ENCODE measurements around the gene HAAO. TPM values are rescaled to one million over a fixed set of nuclear protein-coding genes. Genes with fewer than 3 reads are reported as not detected.

The HAAO gene
- total RNA-seq, 2 experiments from 2014 or later: not detected

DNA sequence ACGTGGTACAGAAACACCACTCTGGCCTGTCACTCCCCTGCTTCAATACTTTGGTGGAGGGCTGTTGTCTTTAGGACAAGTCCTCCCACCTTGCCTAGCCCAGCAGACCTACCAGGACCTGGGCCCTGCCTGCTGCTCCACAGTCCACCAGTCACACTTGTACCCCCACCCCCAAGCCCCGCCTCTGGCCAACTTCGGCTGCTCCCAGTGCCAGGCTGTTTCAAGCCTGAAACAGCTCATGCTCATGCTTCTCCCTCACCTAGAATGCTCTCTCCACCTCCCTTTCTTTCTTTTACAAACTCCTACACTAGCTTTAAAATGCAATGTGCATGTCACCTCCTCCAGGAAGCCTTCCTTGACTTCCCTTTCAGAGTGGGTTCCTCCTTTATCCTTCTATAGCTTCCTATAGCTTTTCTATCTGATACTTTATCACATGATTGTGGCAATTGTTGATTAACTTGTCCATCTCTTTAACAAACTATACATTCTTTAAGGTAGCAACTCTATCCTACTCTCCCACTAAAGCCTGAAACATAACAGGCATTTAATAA is 23.6 kb downstream of the HAAO start:
- Mint-ChIP-seq H3K9me3 (no peaks in the 10 kb centered on the region), H3K27me3 (no peaks in the 10 kb centered on the region), H3K36me3 (ENCODE audit: low read depth) (no peaks in the 10 kb centered on the region), H3K4me1 (no peaks in the 10 kb centered on the region), H3K4me3 (no peak overlapping the region), H3K27ac (no peak overlapping the region)
- ChIA-PET CTCF (interaction anchor here (1.1 kb wide), 1 partner anchor 32 kb away, joined by 3 read pairs; no protein-coding TSS in a partner anchor), POLR2A (no interaction called here)
- DNase-seq: no peak

DNA sequence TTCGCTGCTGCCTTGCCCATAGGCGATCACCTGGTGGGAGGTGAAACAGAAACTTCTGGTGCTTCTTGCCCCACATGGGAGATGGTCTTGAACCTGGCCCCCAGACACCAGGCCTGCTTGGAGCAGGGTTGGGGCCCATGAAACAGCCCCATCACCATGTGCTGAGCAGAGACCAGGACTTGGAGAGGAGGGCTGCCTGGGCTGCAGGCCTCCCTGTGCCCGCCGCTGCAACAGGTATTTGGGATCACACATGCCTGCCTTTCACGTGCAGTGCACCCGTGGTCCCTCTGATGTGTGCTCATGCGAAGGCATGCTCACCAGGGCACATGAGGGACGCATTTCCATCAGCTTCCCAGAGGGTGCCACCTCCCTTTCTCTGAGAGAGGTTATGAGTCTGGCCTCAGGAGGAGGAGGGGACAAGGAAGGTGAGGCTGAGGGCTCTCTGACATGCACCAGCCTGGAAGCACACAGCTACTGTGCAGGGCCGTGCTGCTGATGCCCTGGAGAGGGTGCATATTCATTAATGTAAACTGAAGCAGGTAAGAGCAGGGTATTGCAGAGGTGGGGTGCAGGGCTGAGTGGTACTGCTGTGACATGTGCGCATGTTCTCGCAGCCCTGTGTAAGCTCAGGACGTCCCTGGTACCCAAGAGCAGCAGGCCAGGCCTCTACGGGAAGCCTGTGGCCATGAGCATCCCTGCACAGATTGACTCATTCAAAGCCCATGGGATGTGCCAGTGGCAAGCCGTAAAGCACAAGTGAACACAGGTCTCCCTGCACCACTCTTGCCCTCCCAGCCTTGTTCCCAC is 24.3 kb downstream of the HAAO start:
- CTCF ChIA-PET: interaction anchor here (1.1 kb wide), 1 partner anchor 33 kb away, joined by 3 read pairs; no protein-coding TSS in a partner anchor
- H3K4me3 Mint-ChIP-seq: no peak overlapping the region
- H3K9me3 Mint-ChIP-seq: no peaks in the 10 kb centered on the region
- no peaks in the 10 kb centered on the region for H3K27me3 Mint-ChIP-seq
- no peak overlapping the region for H3K27ac Mint-ChIP-seq
- no peak for DNase-seq
- H3K36me3 Mint-ChIP-seq (ENCODE audit: low read depth): no peaks in the 10 kb centered on the region
- H3K4me1 Mint-ChIP-seq: no peaks in the 10 kb centered on the region
- POLR2A ChIA-PET: interaction anchor here (0.6 kb wide), 1 partner anchor 126 kb away, joined by 3 read pairs; no protein-coding TSS in a partner anchor

DNA sequence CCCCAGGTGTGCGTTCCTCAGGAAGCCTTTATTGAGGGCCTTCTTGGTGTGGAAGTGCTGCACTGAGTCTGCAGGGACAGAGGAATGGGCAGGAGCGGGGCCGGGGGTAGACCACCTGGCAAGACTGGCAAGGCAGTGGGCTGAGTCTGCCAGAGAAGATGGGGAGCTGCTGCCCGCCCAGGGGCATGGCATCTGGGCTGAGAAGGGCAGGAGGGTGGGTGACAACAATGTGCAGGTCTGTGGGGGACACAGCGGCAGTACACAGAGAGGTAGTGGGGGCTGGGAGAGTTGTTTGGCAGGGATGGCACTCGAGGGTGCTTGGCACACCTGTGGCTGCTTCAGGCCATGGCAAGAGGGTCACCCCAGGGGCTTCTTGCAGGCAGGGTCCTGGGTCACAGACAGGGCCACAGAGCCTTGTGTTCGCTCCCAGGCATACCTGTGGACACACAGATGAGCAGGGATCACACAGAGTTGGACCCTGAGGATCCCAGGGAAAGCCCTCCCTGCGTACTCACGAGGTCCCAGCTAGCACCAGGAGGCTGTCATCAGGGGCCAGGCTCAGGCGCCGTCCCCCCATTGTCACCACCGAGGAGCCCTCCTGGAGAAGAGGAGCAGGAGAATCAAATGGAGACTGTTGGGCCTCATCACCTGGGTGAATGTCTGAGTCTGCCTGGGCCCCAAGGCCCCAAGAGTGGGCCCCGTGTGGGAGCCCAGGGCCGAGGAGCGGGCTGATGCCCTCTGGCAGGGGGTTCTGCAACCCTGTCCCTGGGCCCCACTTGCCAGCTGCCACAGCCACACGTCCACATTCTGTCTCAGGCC is 25.1 kb downstream of the HAAO start:
- H3K4me3 Mint-ChIP-seq: no peak overlapping the region
- no peaks in the 10 kb centered on the region for H3K9me3 Mint-ChIP-seq
- ChIA-PET CTCF (interaction anchor here (1.1 kb wide), 1 partner anchor 34 kb away, joined by 3 read pairs; no protein-coding TSS in a partner anchor), POLR2A (interaction anchor here (0.6 kb wide), 1 partner anchor 127 kb away, joined by 3 read pairs; no protein-coding TSS in a partner anchor)
- no peaks in the 10 kb centered on the region for H3K36me3 Mint-ChIP-seq (ENCODE audit: low read depth)
- no peak for DNase-seq
- no peaks in the 10 kb centered on the region for H3K27me3 Mint-ChIP-seq
- no peak overlapping the region for H3K27ac Mint-ChIP-seq
- H3K4me1 Mint-ChIP-seq: no peaks in the 10 kb centered on the region

- H3K4me3 Mint-ChIP-seq: no peak overlapping the region
- DNase-seq: no peak
- peak overlapping the region; percentile 41 for H3K27ac Mint-ChIP-seq
- no peaks in the 10 kb centered on the region for H3K4me1 Mint-ChIP-seq
- ChIA-PET POLR2A (no interaction called here), CTCF (interaction anchor here (0.5 to 0.8 kb wide), 3 partner anchors 10 to 130 kb away, joined by 3 read pairs; no protein-coding TSS in a partner anchor)
- no peaks in the 10 kb centered on the region for H3K36me3 Mint-ChIP-seq (ENCODE audit: low read depth)
- no peaks in the 10 kb centered on the region for H3K27me3 Mint-ChIP-seq
- no peaks in the 10 kb centered on the region for H3K9me3 Mint-ChIP-seq
Observed at GRCh38 chr2:42765686-42766085, 26.7 kb downstream of the HAAO start.

- H3K4me1 Mint-ChIP-seq: no peaks in the 10 kb centered on the region
- no peaks in the 10 kb centered on the region for H3K9me3 Mint-ChIP-seq
- H3K36me3 Mint-ChIP-seq (ENCODE audit: low read depth): no peaks in the 10 kb centered on the region
- ChIA-PET CTCF (no interaction called here), POLR2A (no interaction called here)
- DNase-seq: no peak
- no peaks in the 10 kb centered on the region for H3K27me3 Mint-ChIP-seq
- no peak overlapping the region for H3K27ac Mint-ChIP-seq
- H3K4me3 Mint-ChIP-seq: no peak overlapping the region
Observed at GRCh38 chr2:42764901-42765300, 27.5 kb downstream of the HAAO start.

GRCh38 chr2:42764096-42764495 is 28.3 kb downstream of the HAAO start, which contains the start of gene OXER1:
Gene OXER1 (minus strand): TSS chr2:42764135. CDS start chr2:42764062, 73 bp downstream.
- ChIA-PET CTCF (no interaction called here), POLR2A (no interaction called here)
- no peaks in the 10 kb centered on the region for H3K4me1 Mint-ChIP-seq
- no peaks in the 10 kb centered on the region for H3K36me3 Mint-ChIP-seq (ENCODE audit: low read depth)
- H3K9me3 Mint-ChIP-seq: no peaks in the 10 kb centered on the region
- H3K4me3 Mint-ChIP-seq: no peak within 1 kb of the TSS
- no peak for DNase-seq
- peak within 1 kb of the TSS; percentile 19 for H3K27ac Mint-ChIP-seq
- no peaks in the 10 kb centered on the region for H3K27me3 Mint-ChIP-seq

GRCh38 chr2:42762823-42763804 is 29.3 kb downstream of the HAAO start:
- Mint-ChIP-seq H3K4me3 (no peak overlapping the region), H3K9me3 (no peaks in the 10 kb centered on the region), H3K36me3 (ENCODE audit: low read depth) (no peaks in the 10 kb centered on the region), H3K4me1 (no peaks in the 10 kb centered on the region), H3K27ac (peak overlapping the region; percentile 19), H3K27me3 (no peaks in the 10 kb centered on the region)
- POLR2A ChIA-PET: no interaction called here
- DNase-seq: no peak
- CTCF ChIA-PET: no interaction called here

DNA sequence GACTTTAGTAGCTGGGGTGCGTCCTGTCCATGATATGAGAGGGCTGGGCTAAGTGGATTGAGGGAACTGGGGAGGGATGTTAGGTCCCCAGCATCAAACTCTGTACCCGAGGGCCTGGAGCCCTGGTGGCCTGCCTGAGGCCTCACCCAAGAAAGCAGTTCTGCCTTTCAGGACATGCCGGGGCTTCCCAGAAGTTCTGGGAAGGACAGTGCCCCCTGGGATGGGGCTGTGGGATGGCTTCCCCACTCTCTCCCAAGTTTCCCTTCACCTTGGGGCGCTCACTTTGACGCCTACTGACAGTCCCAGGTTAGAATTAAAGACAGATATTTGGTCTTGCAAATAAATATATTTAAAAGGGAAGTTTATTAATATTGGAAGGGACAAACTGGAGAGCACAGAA is 30.2 kb downstream of the HAAO start:
- CTCF ChIA-PET: no interaction called here
- no peak overlapping the region for H3K27ac Mint-ChIP-seq
- H3K36me3 Mint-ChIP-seq (ENCODE audit: low read depth): no peaks in the 10 kb centered on the region
- no peak overlapping the region for H3K4me3 Mint-ChIP-seq
- H3K27me3 Mint-ChIP-seq: no peaks in the 10 kb centered on the region
- POLR2A ChIA-PET: no interaction called here
- no peaks in the 10 kb centered on the region for H3K9me3 Mint-ChIP-seq
- no peaks in the 10 kb centered on the region for H3K4me1 Mint-ChIP-seq
- DNase-seq: no peak

- Mint-ChIP-seq H3K4me1 (no peaks in the 10 kb centered on the region), H3K9me3 (no peaks in the 10 kb centered on the region), H3K36me3 (ENCODE audit: low read depth) (no peaks in the 10 kb centered on the region), H3K27me3 (no peaks in the 10 kb centered on the region), H3K4me3 (no peak overlapping the region), H3K27ac (no peak overlapping the region)
- no peak for DNase-seq
- CTCF ChIA-PET: no interaction called here
- POLR2A ChIA-PET: no interaction called here
Observed at GRCh38 chr2:42761554-42761953, 30.8 kb downstream of the HAAO start.

DNA sequence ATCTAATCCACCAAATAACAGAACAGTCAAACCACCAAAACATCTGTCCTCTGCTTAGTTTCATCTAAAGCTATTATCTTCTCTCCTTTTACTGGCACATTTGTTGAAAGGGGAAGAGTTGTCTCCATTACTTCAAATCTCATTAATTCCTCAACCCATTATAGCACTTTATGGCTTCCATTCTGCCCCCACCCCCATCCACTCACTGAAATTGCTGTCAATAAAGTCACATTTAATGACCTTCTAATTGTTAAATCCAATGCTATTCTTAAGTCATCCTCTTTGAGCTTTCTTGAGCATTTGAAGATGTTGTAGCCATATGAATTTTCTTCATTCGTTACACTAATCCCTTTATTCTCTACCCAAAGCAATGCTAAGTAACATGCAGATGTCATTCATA is 33.6 kb downstream of the HAAO start:
- Mint-ChIP-seq H3K4me3 (no peak overlapping the region), H3K27ac (peak overlapping the region; percentile 10), H3K4me1 (no peaks in the 10 kb centered on the region), H3K36me3 (ENCODE audit: low read depth) (no peaks in the 10 kb centered on the region), H3K27me3 (no peaks in the 10 kb centered on the region), H3K9me3 (no peaks in the 10 kb centered on the region)
- ChIA-PET CTCF (interaction anchor here (1.1 kb wide), 1 partner anchor 13 kb away, joined by 4 read pairs; no protein-coding TSS in a partner anchor), POLR2A (no interaction called here)
- DNase-seq: no peak

DNA sequence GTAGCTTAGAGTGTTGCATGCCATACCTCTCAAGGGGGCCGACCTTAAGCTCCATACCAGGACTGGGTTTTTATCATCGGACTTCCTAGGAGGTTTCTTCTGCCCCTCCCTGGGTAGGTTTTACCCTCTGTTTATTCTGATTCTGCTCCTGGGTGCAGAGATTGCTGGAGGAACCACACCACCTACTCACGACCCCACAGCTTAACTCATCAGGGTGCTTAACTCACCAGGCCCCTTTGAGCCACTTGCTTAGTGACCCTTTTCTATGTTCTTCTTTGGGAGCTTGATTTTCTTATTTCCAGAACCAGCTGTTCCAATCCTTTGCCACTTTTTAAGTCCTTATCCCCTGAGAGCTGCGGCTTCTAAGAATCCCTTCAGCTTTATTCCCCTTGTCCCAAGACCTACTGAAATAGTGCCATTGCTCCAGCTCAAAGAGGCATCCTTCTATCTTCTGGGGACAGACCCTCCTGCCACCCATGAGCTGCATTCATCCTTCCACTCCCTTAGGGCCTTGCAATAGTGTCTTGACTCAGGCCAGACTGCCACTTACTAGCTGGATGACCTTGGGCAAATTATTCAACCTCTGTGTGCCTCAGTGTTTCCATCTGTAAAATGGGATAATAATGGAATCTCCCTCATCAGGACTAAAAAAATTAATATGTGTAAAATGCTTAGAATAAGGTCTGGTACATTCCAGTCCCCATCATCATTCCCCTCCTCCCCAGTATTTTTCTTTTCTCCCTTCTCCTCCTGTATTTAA is 34.2 kb downstream of the HAAO start:
- Mint-ChIP-seq H3K27me3 (no peaks in the 10 kb centered on the region), H3K9me3 (no peaks in the 10 kb centered on the region), H3K4me1 (no peaks in the 10 kb centered on the region), H3K27ac (peak overlapping the region; percentile 10), H3K36me3 (ENCODE audit: low read depth) (no peaks in the 10 kb centered on the region), H3K4me3 (no peak overlapping the region)
- ChIA-PET POLR2A (no interaction called here), CTCF (interaction anchor here (0.5 to 1.1 kb wide), 3 partner anchors 14 to 57 kb away, joined by 3 to 4 read pairs (median 3); no protein-coding TSS in a partner anchor)
- no peak for DNase-seq
